SK-N-SH (cell line): Measurements from ENCODE around the gene SEC61A1. TPM values are rescaled to one million over a fixed set of nuclear protein-coding genes. Genes with fewer than 3 reads are reported as not detected.

Source experiments
- CTCF ChIA-PET: fragments of 300-600, 350-600 bp; formaldehyde crosslinking; extraction: SDS; loops from one replicate; lab custom pipeline; 2021; lab: Yijun Ruan, JAX
- POLR2A ChIA-PET: fragments of 350-600 bp; sonication (Branson Sonifier 250); formaldehyde crosslinking; extraction: SDS; loops from one replicate; lab custom pipeline; 2020; ENCODE audit warnings: antibody characterized with exemption, inconsistent platforms; lab: Yijun Ruan, JAX
- DNase-seq: peaks from one replicate; pipeline ENCODE4 v3.0.0; 2012
- H2AFZ ChIP-seq: fragments of 200-600 bp; sonication (generic); 2 replicates; pipeline ENCODE4 v1.8.1; 2016; ENCODE audit warnings: antibody characterized with exemption, mild to moderate bottlenecking, low read depth
- H3F3A ChIP-seq: fragments of 200-600 bp; sonication (generic); replicated peaks from 2 replicates; pipeline ENCODE3; 2016; ENCODE audit warnings: antibody characterized with exemption, mild to moderate bottlenecking; ENCODE audit not compliant: insufficient read depth
- H3K27ac ChIP-seq, 2 experiments: fragments of 200-500 bp in 1 of 2; fragments of 200-600 bp in 1 of 2; sonication (Bioruptor generic) in 1 of 2; sonication (generic), shearing (Covaris generic) in 1 of 2; 2 replicates each; pipeline versions ENCODE4 v1.5.1 to v1.6.1; 2014 to 2016; ENCODE audit warnings: low read depth in 2 of 2, inconsistent platforms in 1 of 2, low read length in 1 of 2, mild to moderate bottlenecking in 1 of 2, mixed read lengths in 1 of 2
- H3K27me3 ChIP-seq: fragments of 200-600 bp; sonication (generic), shearing (Covaris generic); 2 replicates; pipeline ENCODE4 v1.6.1; 2016; ENCODE audit warnings: mixed run types; ENCODE audit not compliant: insufficient read depth
- H3K36me3 ChIP-seq, 2 experiments: fragments of 200-500 bp in 1 of 2; fragments of 200-600 bp in 1 of 2; sonication (Bioruptor generic) in 1 of 2; sonication (generic) in 1 of 2; replicated peaks in 1 of 2; 2 replicates each; pipeline versions ENCODE3 to v1.5.1; 2014 to 2016; ENCODE audit warnings: low read length in 1 of 2, mild to moderate bottlenecking in 1 of 2; ENCODE audit not compliant: insufficient read depth in 2 of 2, control insufficient read depth in 1 of 2
- H3K4me1 ChIP-seq, 2 experiments: fragments of 200-500 bp in 1 of 2; fragments of 200-600 bp in 1 of 2; sonication (Bioruptor generic) in 1 of 2; sonication (generic), shearing (Covaris generic) in 1 of 2; 2 replicates each; pipeline versions ENCODE4 v1.5.1 to v1.6.1; 2014 to 2016; ENCODE audit warnings: low read depth in 1 of 2, low read length in 1 of 2, mixed run types in 1 of 2; ENCODE audit not compliant: insufficient read depth in 2 of 2, control insufficient read depth in 1 of 2
- H3K4me2 ChIP-seq: fragments of 200-600 bp; sonication (generic), shearing (Covaris generic); 2 replicates; pipeline ENCODE4 v1.6.1; 2017; ENCODE audit warnings: mixed run types
- H3K4me3 ChIP-seq, 2 experiments: fragments of 200-500 bp in 1 of 2; fragments of 200-600 bp in 1 of 2; sonication (Bioruptor generic) in 1 of 2; sonication (generic), shearing (Covaris generic) in 1 of 2; 2 replicates each; pipeline versions ENCODE4 v1.5.1 to v1.8.1; 2014 to 2016; ENCODE audit warnings: low read depth in 2 of 2, inconsistent platforms in 1 of 2, low read length in 1 of 2, mild to moderate bottlenecking in 1 of 2, mixed read lengths in 1 of 2, moderate library complexity in 1 of 2
- H3K79me2 ChIP-seq: fragments of 200-600 bp; sonication (generic); 2 replicates; pipeline ENCODE4 v1.8.1; 2017; ENCODE audit warnings: mild to moderate bottlenecking; ENCODE audit not compliant: insufficient read depth
- H3K9ac ChIP-seq: fragments of 200-600 bp; sonication (generic); 2 replicates; pipeline ENCODE4 v1.6.1; 2017; ENCODE audit warnings: mixed run types
- H3K9me2 ChIP-seq: fragments of 200-600 bp; sonication (generic); 2 replicates; pipeline ENCODE4 v1.6.1; 2017; ENCODE audit warnings: mixed run types
- H3K9me3 ChIP-seq: fragments of 200-600 bp; sonication (generic); 2 replicates; pipeline ENCODE4 v1.6.1; 2017; ENCODE audit warnings: mixed run types, mild to moderate bottlenecking, moderate library complexity
- H4K20me1 ChIP-seq: fragments of 200-600 bp; sonication (generic); 2 replicates; pipeline ENCODE4 v1.6.1; 2017; ENCODE audit warnings: mild to moderate bottlenecking, mixed run types; ENCODE audit not compliant: insufficient read depth
- CHD2 ChIP-seq: fragments of 150-350 bp; IDR thresholded peaks from 2 replicates; pipeline ENCODE4 v1.6.1; 2018; ENCODE audit warnings: low read length; ENCODE audit not compliant: partially characterized antibody
- EP300 ChIP-seq, 2 experiments: IDR thresholded peaks; 2 replicates each; pipeline versions ENCODE4 v1.4.0 to v1.6.1; 2012; ENCODE audit warnings: borderline replicate concordance in 1 of 2, low read depth in 1 of 2, low read length in 1 of 2
- FOXJ3 ChIP-seq: sonication (generic); formaldehyde crosslinking; IDR thresholded peaks from 2 replicates; pipeline ENCODE4 v1.5.1; 2020; ENCODE audit warnings: mild to moderate bottlenecking, missing genetic modification reagents
- JUND ChIP-seq: IDR thresholded peaks from 2 replicates; pipeline ENCODE4 v1.4.0; 2012
- MEF2A ChIP-seq: IDR thresholded peaks from 2 replicates; pipeline ENCODE4 v1.4.0; 2012; ENCODE audit warnings: low read depth, borderline replicate concordance
- RAD21 ChIP-seq: IDR thresholded peaks from 2 replicates; pipeline ENCODE4 v1.6.1; 2012; ENCODE audit warnings: mild to moderate bottlenecking, low read length
- REST ChIP-seq: IDR thresholded peaks from 2 replicates; pipeline ENCODE4 v1.6.1; 2012; ENCODE audit warnings: mild to moderate bottlenecking, low read depth, low read length, moderate library complexity
- RXRA ChIP-seq: IDR thresholded peaks from 2 replicates; pipeline ENCODE4 v1.4.0; 2012; ENCODE audit warnings: low read depth, mild to moderate bottlenecking, borderline replicate concordance
- SIN3A ChIP-seq: IDR thresholded peaks from 2 replicates; pipeline ENCODE4 v1.6.1; 2012; ENCODE audit warnings: low read depth, mild to moderate bottlenecking, low read length, moderate library complexity, borderline replicate concordance
- SMC3 ChIP-seq: IDR thresholded peaks from 2 replicates; pipeline ENCODE4 v1.6.1; 2012; ENCODE audit warnings: low read depth, low read length, improper control_type of control experiment
- TAF1 ChIP-seq: IDR thresholded peaks from 2 replicates; pipeline ENCODE4 v1.6.1; 2012; ENCODE audit warnings: low read depth, mild to moderate bottlenecking, low read length, moderate library complexity, borderline replicate concordance
- WGBS: methylation state at CpG from one replicate; pipeline ENCODE4 v1.1.6; 2017; ENCODE audit warnings: low lambda C conversion rate; 5-methylcytosine and 5-hydroxymethylcytosine counted together
- polyA plus RNA-seq, 3 experiments: library from polyadenylated mRNA; depleted of rRNA; stranded (reverse); fragments of >200 nt; gene quantifications; 2 replicates each; pipeline ENCODE4 v1.2.3, GENCODE V29; 2012

SEC61A1 gene
- polyA plus RNA-seq, 1 of the 3 experiments (the other 2 are of a cell fraction) = 153 TPM

GRCh38 chr3:128060473-128061381 lies 8.5 kb downstream of the SEC61A1 start (continued):
- TF ChIP-seq FOXJ3 (CRISPR knock-in tag) = no peak
- peak; percentile 59; the same call in 1 of the 2 replicates for TF ChIP-seq RXRA
- TF ChIP-seq TAF1 = no peak
- peak; percentile 53; the same call in 1 of the 2 replicates for TF ChIP-seq MEF2A
- peak in 1 of 2 experiments; percentile 19; a peak in 1 of 4 replicates for TF ChIP-seq EP300 (IDR thresholded peaks at IDR 0.05; ENCODE audit: borderline replicate concordance in 1 of 2, low read depth in 1 of 2, low read length in 1 of 2)
- no peak for TF ChIP-seq REST
- TF ChIP-seq RAD21 = no peak
- TF ChIP-seq JUND = peak; percentile 67; the same call in 1 of the 2 replicates

- peaks cover 3 to 23% of the 10 kb centered on the region in 2 experiments; a peak in 3 of 4 replicates for H3K4me1 ChIP-seq
- peak overlapping the region; percentile 48; the same call in 1 of the 2 replicates for H3K9ac ChIP-seq
- CTCF ChIA-PET = no interaction called here
- H3K4me2 ChIP-seq = 0 out of 2 replicates have a peak overlapping the region, but pooled peaks have one; percentile 39
- no peak for TF ChIP-seq CHD2
- TF ChIP-seq SMC3 = no peak
- TF ChIP-seq RXRA = no peak
- TF ChIP-seq JUND = no peak
- no peak for TF ChIP-seq SIN3A
- H3F3A ChIP-seq = peaks cover 52% of the 10 kb centered on the region
- H3K9me2 ChIP-seq = no peaks in the 10 kb centered on the region
- H3K4me3 ChIP-seq = no peak overlapping the region
- H3K9me3 ChIP-seq = no peaks in the 10 kb centered on the region
- peaks cover 40% of the 10 kb centered on the region for H4K20me1 ChIP-seq
- 83% methylated on average over 8 of the region's 8 CpGs for WGBS
- no peak overlapping the region for H2AFZ ChIP-seq
- H3K27me3 ChIP-seq = no peaks in the 10 kb centered on the region
- H3K36me3 ChIP-seq = peaks cover 78 to 85% of the 10 kb centered on the region in 2 experiments
- POLR2A ChIA-PET = interaction anchor here (0.6 kb wide), 1 partner anchor 1198 kb away, joined by 3 read pairs; no protein-coding TSS in a partner anchor
- H3K79me2 ChIP-seq = peaks cover 64% of the 10 kb centered on the region
- no peak for DNase-seq
- H3K27ac ChIP-seq = peak overlapping the region; percentile 25 to 90; a peak in 3 of 4 replicates
Measured at GRCh38 chr3:128062033-128062745, 10.0 kb downstream of the SEC61A1 start.
